H1 (cell line): ENCODE data around the gene CMIP. TPM values are rescaled to one million over a fixed set of nuclear protein-coding genes. Genes with fewer than 3 reads are reported as not detected.

Experiments
- CHD7 ChIP-seq: fragments of 300-600 bp; sonication (generic); IDR thresholded peaks from 2 replicates; pipeline ENCODE4 v1.7.1; 2012; ENCODE audit warnings: low read length, moderate library complexity, mild to moderate bottlenecking, inconsistent platforms; ENCODE audit not compliant: insufficient replicate concordance
- E2F6 ChIP-seq: IDR thresholded peaks from 2 replicates; pipeline ENCODE4 v1.6.1; 2012; ENCODE audit warnings: inconsistent platforms
- GABPA ChIP-seq: IDR thresholded peaks from 2 replicates; pipeline ENCODE4 v1.6.1; 2011; ENCODE audit warnings: mild to moderate bottlenecking, low read length, moderate library complexity, borderline replicate concordance; ENCODE audit not compliant: insufficient read depth
- JUN ChIP-seq: IDR thresholded peaks from 2 replicates; pipeline ENCODE4 v1.6.1; 2011; ENCODE audit warnings: low read depth, mild to moderate bottlenecking, improper control_type of control experiment, low read length
- SAP30 ChIP-seq: fragments of 300-600 bp; sonication (generic); IDR thresholded peaks from 2 replicates; pipeline ENCODE4 v1.7.1; 2012; ENCODE audit warnings: low read length, moderate library complexity, mild to moderate bottlenecking, inconsistent platforms; ENCODE audit not compliant: insufficient read depth, insufficient replicate concordance
- TCF12 ChIP-seq: IDR thresholded peaks from 2 replicates; pipeline ENCODE4 v1.6.1; 2011; ENCODE audit warnings: low read depth, mild to moderate bottlenecking, low read length
- YY1 ChIP-seq: IDR thresholded peaks from 2 replicates; pipeline ENCODE4 v1.6.1; 2011; ENCODE audit warnings: low read depth, mild to moderate bottlenecking, low read length
- ZNF274 ChIP-seq: IDR thresholded peaks from 2 replicates; pipeline ENCODE4 v1.7.0; 2012; ENCODE audit warnings: low read length, borderline replicate concordance; ENCODE audit errors: extremely low read depth
- polyA plus RNA-seq, 7 experiments: library from polyadenylated mRNA; depleted of rRNA in 3 of 7; stranded (reverse) in 5 of 7; unstranded in 2 of 7; fragments of >200 nt in 5 of 7; fragments of 200-250 nt in 2 of 7; gene quantifications; 1 replicate in 5 of 7; 2 replicates in 1 of 7; 4 replicates in 1 of 7; pipeline versions ENCODE4 v1.2.1 to v1.2.3, GENCODE V29; 2011 to 2013; ENCODE audit warnings: missing spikeins in 2 of 7, mixed read lengths in 2 of 7
- total RNA-seq: library from RNA; stranded (reverse); fragmentation: NEBNext Ultra II Directional; extraction: Animal tissue kit (Norgen Biotek cat#: 25700); gene quantifications from 2 replicates; pipeline ENCODE4 v1.2.1, GENCODE V29; 2021
- TF ChIP-seq, protein P1 (sequence below): IDR thresholded peaks from 2 replicates; pipeline ENCODE4 v1.6.1; 2012; ENCODE audit warnings: inconsistent platforms

CMIP gene
- total and polyA plus RNA-seq, 2 of the 8 experiments (the other 6 are each of a cell fraction or from before 2014, with no cell fraction given): 7.9 to 53.2 TPM

DNA sequence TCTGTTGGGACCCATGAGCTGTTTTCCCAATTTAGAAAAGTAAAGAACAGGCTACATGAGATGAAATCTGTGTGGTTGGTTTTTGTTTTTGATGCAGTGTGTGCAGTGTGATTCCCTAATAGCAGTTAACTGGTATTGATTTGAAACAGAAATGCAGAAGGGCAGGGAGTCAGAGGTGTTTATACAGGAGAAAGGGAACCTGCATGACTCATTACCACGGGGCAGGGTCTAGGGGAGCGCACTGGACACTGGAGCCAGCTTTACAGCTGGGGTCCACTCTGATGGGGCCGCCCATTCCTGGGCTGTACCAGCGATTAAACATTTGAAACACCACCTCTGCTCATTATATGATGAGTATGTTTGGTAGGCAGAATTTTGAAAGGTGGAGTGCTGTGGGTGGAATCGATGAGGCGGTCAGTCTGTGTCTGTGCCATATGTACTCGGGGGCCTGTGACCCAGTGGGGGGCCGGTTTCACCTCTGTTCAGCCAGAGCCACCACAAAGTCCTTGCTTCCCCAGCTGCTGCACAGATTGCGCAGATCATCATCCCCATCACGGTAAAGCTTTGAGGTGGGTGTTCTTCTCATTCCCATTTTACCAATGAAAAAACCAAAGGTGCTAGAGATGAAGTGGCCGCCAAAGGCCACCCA is 142.5 kb downstream of the CMIP start (continued):
- TF ChIP-seq CHD7: no peak
- no peak for TF ChIP-seq JUN
- no peak for TF ChIP-seq YY1
- TF ChIP-seq, protein P1, sequence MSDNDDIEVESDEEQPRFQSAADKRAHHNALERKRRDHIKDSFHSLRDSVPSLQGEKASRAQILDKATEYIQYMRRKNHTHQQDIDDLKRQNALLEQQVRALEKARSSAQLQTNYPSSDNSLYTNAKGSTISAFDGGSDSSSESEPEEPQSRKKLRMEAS: no peak
- no peak for TF ChIP-seq SAP30
- TF ChIP-seq E2F6: no peak
- no peak for TF ChIP-seq TCF12
- TF ChIP-seq ZNF274: no peak
- TF ChIP-seq GABPA: no peak
